IPS-11a (cell line): ENCODE data around the gene HOXC9.

Experiments
- H3K4me3 ChIP-seq: one replicate; pipeline ENCODE4 v1.5.1; 2013; ENCODE audit warnings: low read depth, low read length, control low read depth

HOXC9 gene

DNA sequence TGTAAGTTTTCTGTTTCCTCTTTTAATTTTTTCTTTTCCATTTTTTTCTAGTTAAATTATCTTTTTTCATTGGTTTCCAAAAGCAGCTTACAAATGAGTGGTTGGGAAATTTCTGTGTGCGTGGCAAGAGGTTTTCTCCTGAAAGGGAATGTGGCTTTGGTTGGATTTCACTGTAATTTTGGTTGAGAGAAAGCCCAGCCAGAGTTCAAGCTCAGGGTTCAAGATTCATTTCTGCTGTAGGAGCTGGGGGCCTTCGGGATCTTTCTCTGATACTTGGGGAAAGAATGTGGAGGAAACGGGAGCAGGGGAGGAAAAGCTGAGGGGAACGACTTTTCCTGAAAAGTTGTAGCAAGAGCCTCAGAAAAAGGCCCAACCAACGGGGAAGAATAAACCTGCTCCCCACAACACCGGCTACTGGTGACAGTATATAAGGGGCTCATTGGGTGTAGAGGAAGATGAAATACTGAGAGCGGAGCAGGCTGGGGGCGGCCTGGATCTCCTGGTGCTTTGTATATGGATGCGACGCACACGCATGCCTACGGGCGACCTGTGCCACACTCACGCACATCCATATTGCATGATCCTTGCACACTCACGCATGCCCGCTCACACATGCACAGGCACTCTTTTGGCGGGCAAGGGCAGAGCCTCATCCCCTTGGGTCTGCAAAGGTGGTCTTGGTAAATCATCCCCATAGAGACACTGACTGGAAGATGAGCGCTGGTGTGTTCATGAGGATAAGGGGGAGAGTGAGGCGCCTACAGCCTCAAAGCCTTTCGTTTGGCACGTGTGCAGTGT is 13.1 kb upstream of the HOXC9 start:
- H3K4me3 ChIP-seq: no peak overlapping the region

DNA sequence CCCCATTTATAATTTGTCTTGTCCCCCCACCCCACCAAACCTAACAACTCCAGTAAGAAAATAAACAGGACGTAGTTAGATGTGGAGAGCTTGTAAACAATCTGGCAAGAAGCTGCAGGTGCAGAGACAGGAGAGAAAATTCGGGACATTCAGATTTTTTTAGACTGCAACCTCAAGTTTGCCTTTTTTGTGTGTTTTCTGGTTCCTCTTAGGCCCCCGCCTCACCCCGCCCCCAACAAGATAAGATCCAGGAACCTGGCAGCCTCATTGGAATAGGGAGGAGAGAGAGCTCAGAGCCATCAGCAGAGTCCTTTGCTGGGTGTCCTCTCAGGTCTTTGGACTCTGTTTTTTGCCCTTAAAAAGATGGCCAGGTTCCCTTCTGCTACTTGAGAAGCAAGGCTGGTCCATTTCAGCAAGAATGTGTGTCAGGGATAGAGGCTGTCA is 12.2 kb upstream of the HOXC9 start:
- no peak overlapping the region for H3K4me3 ChIP-seq

DNA sequence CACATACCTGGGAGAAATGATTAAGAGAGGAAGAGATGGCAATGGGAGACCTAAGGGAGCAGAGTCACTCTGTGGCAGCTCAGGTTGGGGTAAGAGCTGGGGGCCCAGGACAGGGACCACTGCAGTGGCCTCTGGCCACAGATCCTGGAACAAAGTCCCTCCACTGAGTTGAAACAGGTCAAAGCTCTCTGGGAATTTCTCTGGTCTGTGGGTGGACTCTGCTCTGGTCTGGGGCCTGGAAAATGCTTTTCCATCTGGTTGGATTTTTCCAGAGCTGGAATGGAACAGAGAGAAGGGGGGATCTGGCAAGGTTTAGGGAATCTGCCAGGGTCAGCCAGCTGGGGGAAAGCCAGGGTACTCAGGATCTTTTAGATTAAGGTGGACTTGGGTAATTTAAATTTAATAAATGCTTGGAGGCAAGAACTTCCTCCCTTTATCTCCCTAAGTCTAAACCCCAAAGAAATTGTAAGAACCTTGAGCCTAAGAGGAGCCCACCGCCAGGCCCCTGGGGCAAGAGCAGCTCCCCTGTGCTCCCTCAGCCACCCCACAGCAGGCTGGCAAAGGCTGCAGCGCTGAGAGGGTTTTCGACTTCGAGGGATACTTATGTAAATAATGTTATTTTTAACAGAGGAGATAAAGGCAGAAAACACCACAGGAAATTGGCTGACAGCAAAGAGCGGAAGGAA is 11.3 kb upstream of the HOXC9 start:
- no peak overlapping the region for H3K4me3 ChIP-seq

DNA sequence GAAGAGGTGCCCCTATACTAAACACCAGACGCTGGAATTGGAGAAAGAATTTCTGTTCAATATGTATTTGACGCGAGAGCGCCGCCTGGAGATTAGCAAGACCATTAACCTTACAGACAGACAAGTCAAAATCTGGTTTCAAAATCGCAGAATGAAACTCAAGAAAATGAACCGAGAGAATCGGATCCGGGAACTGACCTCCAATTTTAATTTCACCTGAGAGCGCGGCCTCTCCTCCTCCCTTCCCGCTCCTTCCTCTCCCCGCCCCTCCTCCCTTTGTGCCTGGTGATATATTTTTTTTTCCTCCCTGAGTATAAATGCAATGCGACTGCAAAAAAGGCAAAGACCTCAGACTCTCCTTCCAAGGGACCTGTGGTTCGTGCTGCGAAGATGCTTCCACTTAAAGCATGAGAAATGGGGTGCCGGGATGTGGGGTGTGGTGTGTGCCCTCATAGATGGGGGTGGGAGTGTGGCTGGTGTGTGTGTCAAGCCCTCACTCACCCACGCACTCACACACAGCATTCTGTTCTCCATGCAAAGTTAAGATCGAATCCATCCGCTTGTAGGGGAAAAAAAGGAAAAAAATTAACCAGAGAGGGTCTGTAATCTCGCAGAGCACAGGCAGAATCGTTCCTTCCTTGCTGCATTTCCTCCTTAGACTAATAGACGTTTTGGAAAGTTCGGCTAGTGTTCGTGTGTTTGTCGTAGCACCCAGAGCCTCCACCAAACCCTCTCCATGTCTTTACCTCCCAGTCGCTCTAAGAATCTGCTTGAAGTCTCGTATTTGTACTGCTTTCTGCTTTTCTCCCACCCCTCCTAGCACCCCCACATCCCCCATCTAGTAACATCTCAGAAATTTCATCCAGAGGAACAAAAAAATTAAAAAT is 10.5 kb upstream of the HOXC9 start:
- H3K4me3 ChIP-seq: no peak overlapping the region

DNA sequence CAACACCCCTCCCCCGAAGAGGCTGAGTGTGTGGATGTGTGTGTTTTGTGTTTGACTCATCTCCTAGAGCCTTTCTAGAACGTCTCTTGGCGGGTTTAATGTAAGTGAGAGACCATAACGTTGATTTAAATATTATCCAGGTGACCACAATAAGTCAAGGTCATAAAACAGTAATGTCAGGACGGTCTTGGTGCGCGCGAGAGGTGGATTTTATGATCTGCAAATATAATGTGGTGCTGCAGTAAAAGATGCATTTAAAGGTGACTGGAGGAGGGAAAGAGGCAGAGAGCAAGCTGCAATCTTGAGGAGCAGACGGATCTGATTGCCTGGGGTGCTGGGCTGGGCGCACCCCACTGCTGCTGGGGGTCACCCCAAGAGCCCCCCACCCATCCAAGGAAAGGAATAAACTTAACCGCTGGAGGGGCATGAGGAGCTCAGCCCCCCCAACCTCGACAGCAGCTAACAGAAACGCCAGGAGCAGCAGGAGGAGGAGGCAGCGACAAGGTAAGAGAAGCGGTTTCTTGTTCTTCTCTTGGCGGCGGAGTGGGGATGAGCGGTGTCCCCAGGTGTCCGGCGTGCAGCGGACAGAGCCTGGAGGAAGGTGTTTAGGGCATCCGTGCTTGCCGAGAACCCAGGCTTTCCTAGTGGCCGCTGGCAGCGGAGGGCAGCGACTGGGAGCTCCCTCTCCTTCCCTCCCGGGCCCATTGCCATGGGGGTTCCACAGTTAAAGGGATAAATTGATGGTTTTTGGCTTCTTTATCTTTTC is 9.5 kb upstream of the HOXC9 start:
- no peak overlapping the region for H3K4me3 ChIP-seq

DNA sequence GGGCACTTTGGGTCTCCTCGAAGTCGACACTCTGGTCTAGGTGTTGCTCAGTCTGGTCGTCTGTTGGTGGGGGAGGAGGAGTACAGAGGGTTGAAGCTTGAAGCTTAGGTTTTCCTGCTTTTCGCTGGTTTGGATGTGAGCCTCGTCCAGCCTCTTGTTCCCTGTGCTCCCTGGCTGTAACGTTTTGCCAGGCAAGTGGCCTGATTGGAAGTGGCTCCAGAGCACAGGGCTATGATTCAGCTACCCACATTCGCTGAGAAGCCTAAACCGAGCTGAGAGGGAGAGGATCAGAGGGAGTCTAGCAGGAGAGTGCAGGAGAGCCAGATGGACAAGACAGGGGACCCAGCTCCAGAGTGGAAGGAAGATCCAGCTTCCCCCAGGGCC is 8.9 kb upstream of the HOXC9 start:
- no peak overlapping the region for H3K4me3 ChIP-seq

DNA sequence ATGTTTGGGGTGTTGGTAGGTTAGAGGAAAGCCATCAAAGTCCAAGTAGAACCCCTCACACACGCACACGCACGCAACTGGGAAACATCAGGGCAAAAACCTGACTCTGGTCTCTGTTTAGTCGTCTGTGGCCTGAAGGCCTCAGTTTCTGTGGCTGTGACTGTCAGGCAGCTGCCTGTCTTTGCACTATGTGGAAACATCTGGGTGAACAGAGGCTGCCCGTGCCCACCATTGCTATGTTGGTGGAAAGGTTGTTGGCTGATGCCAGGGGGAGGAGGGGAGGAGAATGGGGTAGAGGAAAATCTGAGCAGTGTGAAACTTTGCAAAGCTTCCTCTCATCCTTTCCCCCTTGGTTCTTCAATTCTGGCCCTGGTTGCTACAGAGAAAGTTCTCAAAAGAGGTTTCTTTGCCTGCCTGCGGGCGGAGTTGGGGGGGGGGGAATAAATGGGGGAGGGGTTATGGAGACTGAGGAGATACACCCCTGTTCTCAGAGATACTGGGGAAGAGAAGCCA is 7.5 kb upstream of the HOXC9 start:
- H3K4me3 ChIP-seq: no peak overlapping the region

DNA sequence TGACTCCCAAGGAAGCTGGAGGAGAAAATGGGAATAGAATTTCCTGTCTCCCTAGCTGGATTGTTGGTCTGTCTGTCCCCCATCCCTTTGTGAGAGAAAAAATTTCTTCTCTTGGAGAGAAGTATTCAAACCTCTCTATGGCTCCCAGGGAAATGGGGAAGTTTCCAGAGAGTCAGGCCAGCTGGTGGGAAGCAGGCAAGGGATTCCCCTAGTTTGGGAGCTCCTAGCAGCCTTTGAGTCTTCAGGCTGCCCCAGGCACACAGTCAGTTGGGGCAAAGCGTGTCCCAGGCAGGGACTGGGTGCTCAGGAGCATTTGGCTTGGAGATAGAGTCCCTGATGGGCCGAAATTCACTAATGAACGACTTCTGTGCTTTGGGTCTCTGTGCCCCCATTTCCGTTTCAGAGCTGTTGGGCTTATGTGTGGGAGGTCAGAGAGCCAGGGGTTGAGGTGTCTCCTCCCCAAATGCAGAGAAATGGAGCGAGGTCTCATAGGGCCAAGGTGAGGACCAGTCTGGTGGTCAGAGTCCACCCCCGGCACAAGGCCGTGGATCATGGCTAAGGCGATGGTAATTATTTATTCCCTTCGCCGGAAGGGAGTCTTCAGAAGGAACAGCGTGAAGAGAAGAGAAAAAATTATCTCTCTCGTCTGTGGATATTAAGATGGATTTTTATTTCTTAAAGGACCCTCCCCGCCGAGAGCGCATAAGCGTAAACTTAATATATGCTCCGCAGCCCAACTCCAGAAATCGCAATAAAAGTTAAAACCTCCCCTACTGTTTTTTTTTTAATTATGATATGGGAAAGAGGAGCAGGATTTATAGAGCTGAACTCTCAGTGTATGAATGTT is 6.6 kb upstream of the HOXC9 start:
- H3K4me3 ChIP-seq: no peak overlapping the region

DNA sequence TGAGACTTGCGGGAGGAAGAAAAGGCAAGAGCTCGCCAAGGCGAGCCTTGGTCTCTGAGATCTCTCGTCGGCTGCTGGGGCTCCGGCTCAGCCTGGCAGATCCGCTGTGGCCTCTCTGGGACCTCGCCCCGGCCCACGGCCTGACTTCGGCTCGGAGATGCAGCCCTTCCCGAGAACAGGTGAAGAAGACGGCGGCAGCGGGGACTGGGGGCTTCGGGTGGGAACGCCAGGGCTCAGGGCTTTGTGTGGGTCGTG is 6.0 kb upstream of the HOXC9 start:
- no peak overlapping the region for H3K4me3 ChIP-seq

DNA sequence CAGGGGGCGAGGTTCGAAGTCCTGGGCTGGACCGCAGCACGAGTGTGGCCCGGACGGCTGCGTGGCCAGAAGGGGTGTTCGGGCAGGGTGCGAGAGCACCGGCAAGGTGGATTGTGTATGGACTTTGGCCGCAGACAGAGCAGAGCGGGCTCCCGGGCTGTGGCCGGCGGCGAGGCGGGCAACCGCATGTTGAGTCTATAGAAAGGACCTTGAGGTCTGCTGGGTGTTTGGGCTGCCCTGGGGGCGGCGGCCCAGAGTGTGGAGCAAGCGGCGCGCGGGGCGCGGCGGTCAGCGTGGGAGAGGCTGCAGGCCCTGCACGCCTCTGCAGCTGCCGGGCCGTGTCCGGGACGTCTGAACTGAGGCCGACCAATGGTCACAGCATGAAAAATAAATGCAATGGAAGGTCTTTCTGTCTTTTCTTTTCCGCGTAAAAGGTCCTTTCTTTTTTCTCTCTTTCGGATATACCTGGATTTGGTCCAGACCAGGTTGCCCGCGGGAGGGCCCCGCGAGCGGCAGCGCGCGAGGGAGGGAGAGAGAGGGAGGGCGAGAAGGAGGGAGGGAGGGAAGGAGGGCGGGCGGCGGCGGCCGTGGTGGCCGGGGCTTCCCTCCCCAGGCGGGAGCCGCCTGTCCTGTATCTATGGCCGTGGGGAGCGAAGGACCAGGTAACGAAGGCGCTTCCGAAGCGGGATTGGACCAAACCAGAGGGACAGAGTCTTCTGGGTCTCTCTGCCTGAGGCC is 5.5 kb upstream of the HOXC9 start:
- H3K4me3 ChIP-seq: no peak overlapping the region

DNA sequence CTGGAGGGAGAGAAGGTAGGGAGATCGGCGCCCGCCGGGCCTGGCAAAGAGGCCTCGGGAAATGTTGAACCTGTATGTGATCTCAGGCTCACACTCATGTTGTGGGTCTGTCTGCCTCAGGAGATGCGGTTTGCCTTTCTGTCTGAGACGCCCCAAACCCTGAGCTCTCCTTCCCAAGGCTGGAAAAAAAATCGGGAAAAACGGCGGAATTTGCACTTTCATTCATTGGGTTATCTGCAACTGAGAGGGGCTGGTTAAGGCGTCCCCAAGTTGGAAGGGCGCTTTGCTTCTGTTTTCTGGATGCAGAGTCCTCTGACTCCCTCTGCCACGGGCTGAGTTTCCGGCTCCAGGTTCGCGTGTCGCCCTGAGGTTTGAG is 5.0 kb upstream of the HOXC9 start:
- H3K4me3 ChIP-seq: no peak overlapping the region

DNA sequence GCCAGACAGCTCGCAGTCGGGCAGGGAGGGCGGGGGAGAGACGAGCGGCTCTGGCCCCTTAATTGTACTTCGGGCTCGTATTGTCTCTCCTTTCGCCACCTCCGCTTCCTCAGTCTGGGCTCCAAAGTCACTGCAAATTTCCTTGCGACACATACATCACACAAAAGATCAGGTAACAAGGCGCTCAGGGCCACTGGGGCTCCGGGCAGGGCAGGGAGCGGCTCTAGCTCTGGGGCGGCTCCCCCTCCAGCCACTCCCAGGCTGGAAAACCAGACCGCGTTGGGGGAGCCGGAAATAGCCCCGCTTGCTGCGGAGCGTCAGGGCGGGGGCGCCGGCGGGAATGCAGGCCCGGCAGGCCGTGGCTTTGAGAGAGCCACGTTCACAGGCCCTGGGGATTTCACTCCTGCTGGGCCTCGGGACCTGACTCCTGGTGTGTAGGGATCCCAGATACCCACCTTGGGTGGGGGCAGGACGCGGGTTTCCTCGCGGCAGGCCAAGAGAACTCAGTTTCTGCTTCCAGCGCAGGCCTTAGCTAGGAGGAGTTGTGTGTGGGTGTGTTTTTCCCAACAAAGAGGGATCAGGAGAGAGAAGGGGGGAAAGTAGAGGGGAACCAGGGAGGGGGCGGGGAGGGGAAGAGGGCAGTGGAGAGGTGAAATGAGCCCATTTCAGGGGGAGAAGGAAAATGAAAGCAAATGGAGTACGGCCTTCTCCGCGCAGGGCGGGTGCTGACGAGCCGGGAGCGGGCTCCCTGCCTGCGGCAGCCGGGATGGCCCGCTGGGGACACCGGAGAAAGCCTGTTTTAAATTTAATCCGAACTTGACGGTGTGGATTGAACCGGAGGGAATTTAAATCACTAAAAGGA is 4.4 kb upstream of the HOXC9 start:
- H3K4me3 ChIP-seq: no peak overlapping the region

DNA sequence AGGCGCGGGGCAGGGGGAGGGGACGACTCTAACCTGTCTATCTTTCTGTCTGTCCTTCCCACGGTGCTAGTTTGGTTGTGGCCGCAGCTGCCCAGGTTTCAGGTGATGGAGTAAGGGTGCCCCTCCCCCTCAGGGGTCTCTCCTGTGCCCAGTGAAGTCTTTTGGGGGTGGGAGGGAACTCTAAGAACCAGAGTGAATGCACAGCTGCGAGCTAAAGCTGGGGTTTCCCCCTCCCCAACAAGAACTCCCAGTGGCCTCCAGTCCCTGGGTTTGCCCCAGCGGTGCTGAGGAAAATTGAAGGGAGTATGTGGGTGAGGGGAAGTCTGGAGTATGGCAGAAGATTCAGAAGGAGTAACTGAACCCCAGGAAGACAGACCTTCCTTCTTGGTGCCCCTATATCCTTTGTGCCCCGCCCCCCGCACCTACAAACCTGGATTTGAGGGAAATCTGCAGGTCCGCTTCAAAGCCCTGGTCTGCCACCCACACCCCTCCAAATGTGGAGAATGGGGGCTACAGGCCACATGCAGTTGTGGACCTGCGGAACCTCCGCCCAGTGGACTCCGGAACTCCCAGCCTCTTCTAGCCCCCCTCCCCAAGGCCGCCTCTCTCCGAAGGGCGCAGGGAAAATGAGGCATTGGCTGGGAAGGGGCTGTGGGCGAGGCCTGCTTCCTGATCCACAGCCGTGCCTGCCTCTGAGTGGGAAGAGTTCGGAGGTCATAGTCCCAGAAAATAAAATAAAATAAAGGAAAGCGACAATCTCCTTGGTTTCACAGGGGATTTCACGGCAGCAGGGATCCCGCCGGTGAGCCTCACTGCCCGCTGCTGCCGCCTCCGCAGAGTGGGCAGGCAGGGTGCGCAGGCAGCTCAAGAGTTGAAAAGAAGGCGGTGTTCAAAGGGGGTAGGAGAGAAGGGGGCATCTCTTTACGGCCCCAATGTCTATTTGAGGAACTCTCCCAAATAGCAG is 3.4 kb upstream of the HOXC9 start:
- no peak overlapping the region for H3K4me3 ChIP-seq

DNA sequence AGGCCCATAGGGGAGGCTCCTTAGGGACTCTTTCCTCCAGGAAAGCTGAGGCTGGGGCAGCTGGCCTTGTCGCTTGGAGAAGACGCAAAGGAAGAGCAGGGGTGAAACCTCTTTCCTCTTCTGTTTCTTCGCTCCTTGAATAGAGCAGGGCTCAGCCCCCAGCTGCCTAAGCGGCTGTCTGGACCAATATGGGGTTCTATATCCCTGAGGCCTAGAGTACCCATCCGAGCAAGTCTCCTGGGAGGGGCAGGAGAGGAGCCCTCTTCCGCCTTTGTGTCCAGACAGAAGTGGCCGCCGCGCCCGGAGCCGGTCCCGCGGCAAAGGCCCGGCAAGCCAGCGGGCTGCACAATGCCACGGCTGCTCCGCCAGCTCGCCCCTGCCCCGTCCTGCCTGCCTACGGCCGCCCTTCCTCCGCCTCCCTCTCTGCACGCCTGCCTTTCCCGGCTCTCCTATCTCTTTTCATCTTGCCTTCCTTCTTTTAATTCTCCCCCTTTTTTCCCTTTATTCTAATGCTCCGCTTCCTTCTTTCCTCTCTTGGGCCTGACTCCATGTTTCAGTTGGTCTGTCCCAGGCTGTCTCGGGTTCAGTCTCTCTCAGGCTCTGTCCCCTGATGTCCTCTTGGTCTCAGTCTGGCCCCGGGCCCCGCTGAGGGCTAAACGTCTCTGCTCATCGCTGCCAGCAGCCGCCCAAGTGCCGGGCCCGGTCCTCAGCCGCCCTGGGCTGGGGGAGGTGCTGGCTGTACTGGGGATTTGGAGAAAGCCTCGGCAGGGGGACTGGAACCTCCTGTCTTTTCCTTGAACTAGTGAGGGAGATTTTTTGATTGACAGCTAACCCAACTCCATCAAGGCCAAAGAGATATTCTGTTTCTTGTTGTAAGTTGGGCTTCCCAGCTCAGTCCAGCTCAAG is 2.5 kb upstream of the HOXC9 start:
- no peak overlapping the region for H3K4me3 ChIP-seq

DNA sequence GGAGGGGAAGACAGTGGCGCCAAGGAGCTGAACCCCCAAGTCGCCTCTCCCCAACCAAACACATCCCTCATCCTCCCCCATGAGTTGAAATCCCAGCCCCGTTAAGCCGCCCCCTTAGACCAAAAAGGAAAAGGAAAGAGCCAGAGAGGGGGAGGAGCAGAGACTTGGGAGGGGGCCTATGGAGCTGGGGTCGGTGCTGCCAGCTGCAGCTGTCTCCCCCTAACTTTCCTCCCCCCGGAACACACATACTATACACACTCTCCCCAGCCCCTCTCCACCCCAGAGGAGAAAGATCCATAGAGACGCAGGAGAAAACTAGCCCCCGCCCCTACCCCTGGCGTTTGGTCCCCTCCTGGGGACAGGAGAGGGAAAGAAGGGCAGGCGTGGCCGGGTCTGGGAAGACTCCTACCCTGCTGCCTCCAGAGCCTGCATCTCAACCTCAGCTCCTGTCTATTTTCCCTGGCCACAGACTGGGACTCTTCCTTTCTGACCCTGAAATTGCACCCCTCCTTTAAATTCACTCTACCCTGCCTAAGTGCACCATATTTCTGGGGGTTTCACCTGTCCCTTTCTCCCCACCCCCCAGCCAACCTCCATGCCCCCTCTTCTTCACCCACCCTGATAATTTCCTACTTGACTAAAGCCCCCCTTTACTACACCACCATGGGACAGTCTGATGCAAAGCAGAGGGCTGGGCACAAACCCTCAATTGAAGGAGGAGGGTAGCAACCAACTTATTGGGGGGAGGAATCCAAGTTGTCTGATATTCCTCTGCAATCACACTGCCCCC is 1.7 kb upstream of the HOXC9 start:
- H3K4me3 ChIP-seq: no peak overlapping the region

DNA sequence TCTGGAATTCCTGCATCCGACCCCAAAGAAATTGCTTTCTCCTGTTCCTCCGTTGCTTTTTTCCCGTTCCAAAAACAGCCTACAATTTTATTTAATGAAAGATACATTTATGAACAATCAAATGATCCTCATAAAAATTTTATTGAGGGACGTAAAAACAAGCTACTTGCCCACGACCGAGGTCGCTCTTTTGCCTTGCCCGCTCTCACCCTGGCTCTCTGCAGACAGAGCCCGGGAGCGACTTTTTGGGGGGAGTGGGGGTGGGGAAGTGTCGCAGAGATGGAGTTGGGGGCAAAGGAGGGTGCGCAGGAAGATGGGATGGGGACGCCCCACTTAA is 1.1 kb upstream of the HOXC9 start:
- no peak overlapping the region for H3K4me3 ChIP-seq
